Cardiac muscle cell (in vitro differentiated cells and primary cell): ENCODE data around the gene LCMT2. TPM values are rescaled to one million over a fixed set of nuclear protein-coding genes. Genes with fewer than 3 reads are reported as not detected.
"Not testable (repeated sequence)": the region's sequence is repeated elsewhere in the genome, so short reads cannot be mapped to it uniquely, and the experiment has no call there.

Experiments used
- DNase-seq, 2 donors: peaks; one replicate each; pipeline versions ENCODE4 v3.0.0 to v3.0.0-alpha.2; 2010 to 2017; ENCODE audit warnings: low read depth in 1 of 2, low spot score in 1 of 2
- H3K27ac ChIP-seq: fragments of 200-600 bp; sonication (generic); 2 replicates; pipeline ENCODE4 v1.5.1; 2016
- H3K27me3 ChIP-seq: fragments of 200-600 bp; sonication (generic); 2 replicates; pipeline ENCODE4 v1.6.0; 2016; ENCODE audit warnings: control low read depth
- H3K36me3 ChIP-seq: fragments of 200-600 bp; sonication (generic); 2 replicates; pipeline ENCODE4 v1.5.1; 2016; ENCODE audit warnings: control low read depth
- H3K4me1 ChIP-seq: fragments of 200-600 bp; sonication (generic); 2 replicates; pipeline ENCODE4 v1.8.1; 2017; ENCODE audit warnings: low read depth, mild to moderate bottlenecking, mixed run types
- H3K4me3 ChIP-seq: fragments of 200-600 bp; sonication (generic); 2 replicates; pipeline ENCODE4 v1.5.1; 2016; ENCODE audit warnings: mild to moderate bottlenecking
- H3K9me3 ChIP-seq: fragments of 200-600 bp; sonication (generic); 2 replicates; pipeline ENCODE4 v1.5.1; 2017; ENCODE audit warnings: low read depth, mild to moderate bottlenecking, control low read depth
- CTCF ChIP-seq: IDR thresholded peaks from 2 replicates; pipeline ENCODE4 v1.5.1; 2012; ENCODE audit warnings: low read depth, mild to moderate bottlenecking, low read length
- polyA plus RNA-seq: library from polyadenylated mRNA; unstranded; fragments of >200 nt; fragmentation: Nextera tagmentation; extraction: Ambion mirVana; gene quantifications from 2 replicates; pipeline ENCODE4 v1.2.1, GENCODE V29; 2016
- total RNA-seq: library from RNA; depleted of rRNA; stranded (reverse); fragments of >200 nt; gene quantifications from 2 replicates; pipeline ENCODE4 v1.2.3, GENCODE V29; 2016

LCMT2 gene
- total and polyA plus RNA-seq, 2 experiments from 2014 or later = 8.2 to 11.6 TPM

GRCh38 chr15:43292375-43293078, 37.8 kb downstream of the LCMT2 start:
- DNase-seq = no peak
- no peak overlapping the region for H3K4me3 ChIP-seq
- no peaks in the 10 kb centered on the region for H3K36me3 ChIP-seq
- H3K4me1 ChIP-seq = no peaks in the 10 kb centered on the region
- TF ChIP-seq CTCF = no peak
- no peak overlapping the region for H3K27ac ChIP-seq
- peaks cover 43% of the 10 kb centered on the region for H3K27me3 ChIP-seq
- H3K9me3 ChIP-seq = no peaks in the 10 kb centered on the region

- not testable (repeated sequence) for DNase-seq, H3K4me3 ChIP-seq, H3K27ac ChIP-seq, H3K9me3 ChIP-seq, H3K36me3 ChIP-seq, H3K4me1 ChIP-seq
- peaks cover 49% of the 10 kb centered on the region for H3K27me3 ChIP-seq
Observed at GRCh38 chr15:43289656-43290055, 40.7 kb downstream of the LCMT2 start.

- Histone ChIP-seq H3K9me3 (no peaks in the 10 kb centered on the region), H3K36me3 (no peaks in the 10 kb centered on the region), H3K27ac (no peak overlapping the region), H3K4me1 (no peaks in the 10 kb centered on the region), H3K27me3 (peaks cover 28% of the 10 kb centered on the region), H3K4me3 (no peak overlapping the region)
- no peak for TF ChIP-seq CTCF
- DNase-seq = no peak
Observed at GRCh38 chr15:43287254-43287653, 43.1 kb downstream of the LCMT2 start.

- H3K9me3 ChIP-seq = no peaks in the 10 kb centered on the region
- H3K36me3 ChIP-seq = no peaks in the 10 kb centered on the region
- peaks cover 21% of the 10 kb centered on the region for H3K27me3 ChIP-seq
- TF ChIP-seq CTCF = no peak
- DNase-seq = no peak
- no peaks in the 10 kb centered on the region for H3K4me1 ChIP-seq
- H3K4me3 ChIP-seq = no peak overlapping the region
- H3K27ac ChIP-seq = no peak overlapping the region
Observed at GRCh38 chr15:43286074-43286473, 44.3 kb downstream of the LCMT2 start.

- peak; percentile 77 for TF ChIP-seq CTCF
- H3K27ac ChIP-seq = no peak overlapping the region
- DNase-seq = peak; percentile 68 to 73
- no peaks in the 10 kb centered on the region for H3K9me3 ChIP-seq
- H3K4me3 ChIP-seq = no peak overlapping the region
- no peaks in the 10 kb centered on the region for H3K36me3 ChIP-seq
- H3K27me3 ChIP-seq = peaks cover 21% of the 10 kb centered on the region
- no peaks in the 10 kb centered on the region for H3K4me1 ChIP-seq
Observed at GRCh38 chr15:43285609-43286037, 44.8 kb downstream of the LCMT2 start.

- Histone ChIP-seq H3K9me3 (no peaks in the 10 kb centered on the region), H3K36me3 (no peaks in the 10 kb centered on the region), H3K27me3 (peaks cover 21% of the 10 kb centered on the region), H3K4me3 (no peak overlapping the region), H3K4me1 (no peaks in the 10 kb centered on the region), H3K27ac (no peak overlapping the region)
- DNase-seq = no peak
- no peak for TF ChIP-seq CTCF
Observed at GRCh38 chr15:43283526-43283925, 46.8 kb downstream of the LCMT2 start.
